Measurements from ENCODE around the gene STX1B. TPM values are rescaled to one million over a fixed set of nuclear protein-coding genes. Genes with fewer than 3 reads are reported as not detected.
A peak's percentile ranks its signal among the peaks of the same experiment; 100 is the strongest.

STX1B gene
- total RNA-seq, 1 experiment from 2014 or later = 11.0 TPM

GRCh38 chr16:30974348-30974747 is 36.1 kb downstream of the STX1B start:
- no peak overlapping the region for H2BK20ac ChIP-seq (ENCODE audit: low read depth, low read length, poor library complexity, severe bottlenecking)
- Mint-ChIP-seq H3K4me3 (no peak overlapping the region), H3K4me1 (no peaks in the 10 kb centered on the region), H3K27me3 (ENCODE audit: low read depth) (no peaks in the 10 kb centered on the region; the same call in 1 of the 2 replicates), H3K27ac (peak overlapping the region in 1 of 3 experiments; percentile 30; a peak in 1 of 7 replicates), H3K9me3 (no peaks in the 10 kb centered on the region; a peak in 1 of 5 replicates), H3K36me3 (ENCODE audit: insufficient read depth in 1 of 3, low read depth in 3 of 3) (peaks cover 56 to 89% (median 80%) of the 10 kb centered on the region in 3 experiments)
- no peak overlapping the region for H2AK5ac ChIP-seq (ENCODE audit: insufficient read length, low read length)
- no peak overlapping the region for H3K9ac ChIP-seq (ENCODE audit: extremely low read depth, insufficient read length, low read length)
- no peaks in the 10 kb centered on the region for H3K27me3 ChIP-seq (ENCODE audit: insufficient read depth, low read length)
- no peak for TF ChIP-seq CTCF (conservative IDR thresholded peaks at IDR 0.05)
- no peaks in the 10 kb centered on the region for H3K23me2 ChIP-seq (ENCODE audit: insufficient read length, low read depth, low read length, poor library complexity, severe bottlenecking)
- no CpG with 5 or more reads among the region's 6 CpGs for WGBS (ENCODE audit: extremely low coverage, insufficient read length, low lambda C conversion rate)
- no peak overlapping the region for H3K27ac ChIP-seq (ENCODE audit: insufficient read length, low read depth, low read length)
- no peak overlapping the region for H2BK120ac ChIP-seq (ENCODE audit: low read depth, low read length, poor library complexity, severe bottlenecking)
- no peak overlapping the region for H4K8ac ChIP-seq (replicated peaks; ENCODE audit: insufficient read length, low read depth, low read length)
- no peak overlapping the region for H2BK12ac ChIP-seq (ENCODE audit: insufficient read length, low read depth, low read length)
- H3T11ph ChIP-seq (ENCODE audit: low read length) = no peak overlapping the region
- H2BK15ac ChIP-seq (ENCODE audit: low read depth, low read length) = no peak overlapping the region
- no peak overlapping the region for H3K4me2 ChIP-seq (ENCODE audit: insufficient read depth, insufficient read length, low read length)
- no peak overlapping the region for H3K14ac ChIP-seq (ENCODE audit: insufficient read depth, low read length)
- no peaks in the 10 kb centered on the region for H3K4me1 ChIP-seq (ENCODE audit: insufficient read depth, low read length)
- H3K4ac ChIP-seq (ENCODE audit: low read depth, low read length) = no peak overlapping the region
- no peaks in the 10 kb centered on the region for H3K79me1 ChIP-seq (ENCODE audit: insufficient read depth, low read depth, low read length, poor library complexity, severe bottlenecking)
- H2BK5ac ChIP-seq (ENCODE audit: insufficient read length, low read length) = no peak overlapping the region
- no peaks in the 10 kb centered on the region for H3K79me2 ChIP-seq (ENCODE audit: insufficient read depth, low read length)
- no peak overlapping the region for H4K5ac ChIP-seq (ENCODE audit: insufficient read length, low read depth, low read length)
- no peak overlapping the region for H3K18ac ChIP-seq (ENCODE audit: insufficient read length, low read depth, low read length)
- no peak for DNase-seq
- H3K9me3 ChIP-seq (ENCODE audit: control insufficient read depth, low read depth, low read length) = no peaks in the 10 kb centered on the region
- no peak overlapping the region for H3K56ac ChIP-seq (ENCODE audit: insufficient read length, low read depth, low read length)
- H3K23ac ChIP-seq (ENCODE audit: insufficient read length, low read depth, low read length) = no peak overlapping the region
- no peak overlapping the region for H4K91ac ChIP-seq (ENCODE audit: insufficient read length, low read depth, low read length)
- peaks cover 2% of the 10 kb centered on the region for H4K20me1 ChIP-seq (ENCODE audit: control insufficient read depth, insufficient read depth, insufficient read length)
- no peak overlapping the region for H2AFZ ChIP-seq (ENCODE audit: low read length)
